HG02840 (cell line): ENCODE results near the gene CLEC14A.

ENCODE experiments used
- ATAC-seq: cut with Tn5 transposase; IDR thresholded peaks from one replicate; pipeline ENCODE4 v1.9.1; 2021; ENCODE audit warnings: mild to moderate bottlenecking, moderate library complexity, moderate number of reproducible peaks; ENCODE audit not compliant: unreplicated experiment, low FRiP score

The CLEC14A gene

DNA sequence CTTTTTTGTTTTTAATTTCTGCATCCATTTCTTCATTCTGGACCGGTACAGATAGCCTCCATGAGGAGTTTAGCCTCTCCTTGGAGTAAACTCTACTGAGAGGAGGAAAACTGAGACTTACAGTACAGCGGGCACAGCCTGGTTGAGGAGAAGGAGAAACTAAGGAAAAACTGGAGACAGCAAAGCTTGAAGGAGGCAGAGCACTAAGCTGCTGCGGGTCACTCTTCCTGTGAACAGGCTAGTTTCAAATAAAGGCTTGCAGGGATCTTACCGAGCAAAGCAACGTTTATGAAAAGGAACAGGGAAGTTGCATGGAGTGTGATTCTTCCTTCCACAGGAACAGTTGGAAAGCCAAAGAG, 48.5 kb downstream of the CLEC14A start:
- no peak for ATAC-seq

DNA sequence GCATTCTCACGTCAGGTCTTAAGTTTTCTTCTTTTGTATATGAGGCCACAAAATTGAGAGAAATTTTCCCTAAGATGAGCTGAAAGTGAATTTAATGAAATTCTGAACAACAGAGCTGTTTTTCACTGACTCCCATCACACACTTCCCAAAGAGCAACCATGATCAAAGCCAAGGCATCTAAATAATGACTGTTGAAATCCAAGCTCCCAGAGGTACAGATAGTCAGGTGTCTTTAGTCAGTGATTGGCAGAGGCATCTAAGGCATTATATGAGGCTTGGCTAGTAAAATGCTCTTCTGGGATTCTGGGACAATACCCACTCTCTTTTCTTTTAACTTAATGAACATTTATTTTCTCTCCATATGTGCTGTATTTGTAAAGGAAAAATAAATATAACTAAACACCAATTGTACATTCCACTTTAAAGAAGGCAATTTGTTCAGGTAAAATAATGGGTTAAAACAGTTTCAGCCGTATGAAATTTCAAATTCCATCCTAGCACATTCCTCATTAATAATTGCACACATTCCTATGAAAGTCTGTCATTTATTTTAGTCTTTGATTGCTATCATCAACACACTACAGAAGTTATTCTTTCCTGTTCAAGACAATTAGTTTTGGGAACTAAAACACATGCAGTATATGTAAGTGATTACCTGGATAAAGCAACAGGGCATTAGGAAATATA, 49.1 kb downstream of the CLEC14A start:
- ATAC-seq, result no peak

DNA sequence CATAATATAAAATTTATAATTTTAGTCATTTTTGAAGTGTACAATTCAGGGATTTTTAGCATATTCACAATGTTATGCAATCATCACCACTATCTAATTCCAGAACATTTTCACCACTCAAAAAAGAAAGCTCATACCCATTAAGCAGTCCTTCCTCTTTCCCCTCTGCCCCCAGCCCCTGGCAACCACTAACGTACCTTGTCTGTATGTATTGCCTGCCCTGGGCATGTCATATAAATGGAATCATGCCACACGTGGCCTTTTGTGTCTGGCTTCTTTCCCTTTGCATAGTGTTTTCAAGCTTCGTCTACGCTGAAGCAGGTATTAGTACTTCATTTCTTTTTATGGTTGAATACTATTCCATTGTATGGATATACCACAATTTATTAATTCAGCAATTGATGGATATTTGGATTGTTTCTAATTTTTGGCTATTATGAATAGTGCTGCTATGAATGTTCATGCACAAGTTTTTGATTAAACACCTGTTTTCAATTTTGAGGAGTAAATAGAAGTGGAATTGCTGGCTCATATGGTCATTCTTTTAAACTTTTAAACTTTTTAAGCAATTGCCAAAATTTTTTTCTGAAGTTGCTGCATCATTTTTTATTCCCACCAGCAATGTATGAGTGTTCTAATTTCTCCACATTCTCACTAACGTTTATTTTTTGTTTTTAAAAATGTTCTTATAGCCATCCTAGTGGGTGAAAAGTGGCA, 49.8 kb downstream of the CLEC14A start:
- no peak for ATAC-seq

DNA sequence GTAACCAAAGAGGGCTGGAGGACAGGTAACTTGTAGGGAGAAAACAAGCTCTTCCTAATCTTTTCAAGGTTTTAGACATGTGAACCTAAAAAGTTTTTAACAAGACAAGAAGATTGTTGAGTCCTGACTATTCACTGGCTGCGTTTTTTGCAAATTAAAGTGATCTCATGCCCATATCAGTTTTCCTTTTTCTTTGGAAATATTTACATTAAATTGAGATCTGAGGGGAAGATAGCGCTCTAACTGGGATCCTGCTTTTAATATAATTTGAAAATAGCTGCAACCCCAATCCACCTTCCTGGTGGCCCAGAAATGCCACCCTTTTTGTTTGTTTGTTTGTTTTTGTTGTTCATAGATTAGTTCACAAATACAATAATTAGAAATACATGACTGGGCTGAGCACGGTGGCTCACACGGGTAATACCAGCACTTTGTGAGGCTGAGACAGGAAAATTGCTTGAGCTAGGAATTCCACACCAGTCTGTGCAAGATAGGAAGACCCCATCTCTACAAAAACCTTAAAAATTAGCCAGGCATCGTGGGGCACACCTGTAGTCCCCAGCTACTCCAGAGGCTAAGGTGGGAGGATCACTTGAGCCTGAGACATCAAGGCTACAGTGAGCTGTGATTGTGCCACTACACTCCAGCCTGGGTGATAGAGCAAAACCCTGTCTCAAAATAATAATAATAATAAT, 50.6 kb downstream of the CLEC14A start:
- ATAC-seq, result no peak

DNA sequence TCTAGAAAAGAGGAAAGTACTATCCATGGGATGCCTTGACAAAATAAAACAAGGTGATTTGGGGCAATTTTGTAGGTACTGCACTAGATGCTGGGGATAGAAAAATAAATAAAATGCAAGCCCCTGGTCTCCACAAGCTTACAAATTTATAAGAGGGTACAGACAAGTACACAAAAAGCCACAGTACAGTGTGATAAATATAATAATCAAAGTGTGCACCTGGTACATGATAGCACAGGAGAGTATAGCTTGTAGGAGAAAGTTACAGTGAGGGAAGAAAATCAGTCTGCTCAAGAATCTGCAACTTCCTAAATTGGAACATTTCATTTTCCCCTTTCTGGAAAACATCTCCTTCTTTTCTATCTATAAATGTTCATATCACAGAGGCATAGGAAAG, 51.2 kb downstream of the CLEC14A start:
- no peak for ATAC-seq
